GM21515 (cell line): ENCODE results near the gene EEF1AKMT1.

Experiments used
- ATAC-seq: cut with Tn5 transposase; IDR thresholded peaks from one replicate; pipeline ENCODE4 v1.9.1; 2021; ENCODE audit not compliant: unreplicated experiment

EEF1AKMT1 gene

GRCh38 chr13:20719783-20720182 lies 54.0 kb downstream of the EEF1AKMT1 start:
- ATAC-seq: no peak

GRCh38 chr13:20718958-20719566 lies 54.7 kb downstream of the EEF1AKMT1 start:
- ATAC-seq: no peak

GRCh38 chr13:20717581-20718542 lies 55.9 kb downstream of the EEF1AKMT1 start:
- no peak for ATAC-seq

DNA sequence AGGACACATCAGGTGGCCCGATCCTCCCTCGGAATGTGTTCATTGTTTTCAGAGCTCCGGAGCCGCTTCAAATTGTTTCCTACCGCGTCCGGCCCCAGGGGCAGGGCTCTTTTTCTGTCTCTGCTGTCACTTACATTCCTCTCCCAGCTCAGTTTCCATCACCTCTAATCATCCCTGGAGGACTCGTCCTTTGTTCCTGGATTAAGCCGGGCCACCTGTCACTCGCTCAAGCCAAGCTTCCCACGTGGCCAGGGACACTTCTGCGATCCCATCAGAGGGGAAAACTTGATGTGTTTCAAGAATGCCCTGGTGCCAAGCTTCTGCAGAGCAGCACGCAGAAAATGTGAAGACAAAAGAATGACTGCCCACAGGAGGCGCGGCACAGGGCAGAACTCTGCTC lies 56.8 kb downstream of the EEF1AKMT1 start:
- no peak for ATAC-seq

GRCh38 chr13:20715330-20715712 lies 58.4 kb downstream of the EEF1AKMT1 start:
- ATAC-seq: no peak

GRCh38 chr13:20714563-20715329 lies 59.0 kb downstream of the EEF1AKMT1 start:
- no peak for ATAC-seq

DNA sequence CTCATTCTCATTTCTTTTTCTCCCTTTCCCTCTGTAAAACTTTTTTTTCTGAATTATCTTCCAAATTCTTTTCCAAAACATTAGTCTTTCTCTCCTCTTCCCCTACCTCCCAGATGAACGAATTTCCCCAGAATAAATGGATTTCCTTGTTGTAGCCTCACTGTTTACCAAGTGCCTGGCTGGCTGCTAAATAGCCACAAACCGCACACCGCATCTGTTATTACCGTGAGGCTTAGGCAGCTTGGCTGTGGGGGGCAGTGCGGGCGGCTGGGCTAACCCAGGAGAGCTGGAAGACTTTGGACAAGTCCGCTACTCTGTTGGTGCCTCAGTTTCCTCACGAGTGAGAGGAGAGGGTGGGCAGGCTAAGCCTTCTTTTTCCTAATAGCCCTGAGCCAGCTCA lies 59.6 kb downstream of the EEF1AKMT1 start:
- no peak for ATAC-seq

DNA sequence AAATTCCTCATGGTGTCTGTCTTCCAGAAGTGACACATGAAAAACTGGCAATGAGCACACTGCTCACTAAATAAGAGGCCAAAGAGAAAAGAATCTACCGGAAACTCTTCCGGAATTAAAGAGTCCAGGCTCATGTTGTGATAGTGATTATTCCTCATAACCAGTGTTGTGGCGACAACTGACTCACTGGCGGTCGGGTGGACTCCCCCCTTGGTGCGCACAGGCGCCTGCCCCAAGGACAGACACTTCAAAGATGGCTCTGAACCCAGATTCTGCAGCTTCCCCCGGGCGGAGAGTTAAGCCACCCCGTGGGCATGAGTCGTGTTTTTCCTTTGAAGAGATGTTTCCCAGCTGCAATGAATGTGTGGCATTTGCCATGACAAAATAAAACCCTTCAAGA lies 60.0 kb downstream of the EEF1AKMT1 start:
- no peak for ATAC-seq

GRCh38 chr13:20713014-20713376 lies 60.8 kb downstream of the EEF1AKMT1 start:
- no peak for ATAC-seq

DNA sequence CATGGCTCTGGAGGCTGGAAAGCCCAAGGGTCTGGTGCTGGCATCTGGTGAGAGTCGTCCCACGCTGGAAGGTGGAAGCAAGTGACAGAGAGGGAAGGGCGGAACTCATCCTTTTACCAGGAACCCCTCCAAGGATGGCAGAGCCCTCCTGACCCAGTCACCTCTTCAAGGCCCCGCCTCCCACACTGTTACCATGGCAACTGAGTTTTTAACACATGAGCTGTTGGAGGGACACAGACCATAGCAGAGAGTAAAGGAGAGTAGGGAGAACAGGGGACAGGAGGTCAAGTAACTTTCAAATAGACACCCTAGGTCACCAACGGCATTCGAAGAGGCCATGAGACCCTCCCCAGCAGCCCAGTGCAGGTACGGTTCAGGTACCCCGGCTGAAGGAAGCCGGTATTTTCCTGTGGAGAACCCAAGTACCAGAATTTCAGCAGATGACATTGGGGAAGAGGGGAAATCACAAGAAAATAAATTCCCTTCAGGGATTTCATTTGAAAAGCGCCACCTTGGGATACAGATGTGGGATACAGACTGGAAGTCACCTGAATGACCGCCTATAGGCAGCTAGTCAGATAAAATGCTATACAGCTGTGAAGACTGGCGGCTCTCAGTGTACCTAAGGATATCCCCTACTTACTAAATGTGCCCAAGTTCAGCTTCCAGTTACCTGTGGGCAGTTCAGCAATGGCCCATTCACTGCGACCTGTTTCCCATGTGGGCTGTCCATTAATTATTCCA lies 62.3 kb downstream of the EEF1AKMT1 start:
- no peak for ATAC-seq

DNA sequence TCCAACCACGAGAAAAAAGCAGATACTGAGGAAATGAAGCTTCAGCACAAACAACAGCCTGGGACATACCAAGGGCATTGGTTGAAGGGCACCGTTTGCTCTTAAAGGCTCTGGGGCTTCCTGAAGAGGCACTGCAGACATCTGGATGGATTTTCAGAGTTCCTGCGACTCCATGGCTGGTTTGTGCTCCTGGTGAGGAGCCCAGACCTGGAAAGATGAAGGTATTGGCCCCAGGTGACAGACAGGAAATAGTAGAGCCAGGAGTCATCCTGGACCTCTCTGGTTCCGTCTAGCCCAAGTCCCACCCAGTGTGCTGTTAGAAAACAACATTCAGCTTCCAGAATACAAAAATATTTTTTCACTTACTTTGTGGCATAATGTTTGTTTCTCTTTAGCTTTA lies 64.0 kb downstream of the EEF1AKMT1 start:
- ATAC-seq: no peak

- ATAC-seq: no peak
Measured at GRCh38 chr13:20709369-20709768, 64.4 kb downstream of the EEF1AKMT1 start.

- no peak for ATAC-seq
Measured at GRCh38 chr13:20708216-20708615, 65.5 kb downstream of the EEF1AKMT1 start.

DNA sequence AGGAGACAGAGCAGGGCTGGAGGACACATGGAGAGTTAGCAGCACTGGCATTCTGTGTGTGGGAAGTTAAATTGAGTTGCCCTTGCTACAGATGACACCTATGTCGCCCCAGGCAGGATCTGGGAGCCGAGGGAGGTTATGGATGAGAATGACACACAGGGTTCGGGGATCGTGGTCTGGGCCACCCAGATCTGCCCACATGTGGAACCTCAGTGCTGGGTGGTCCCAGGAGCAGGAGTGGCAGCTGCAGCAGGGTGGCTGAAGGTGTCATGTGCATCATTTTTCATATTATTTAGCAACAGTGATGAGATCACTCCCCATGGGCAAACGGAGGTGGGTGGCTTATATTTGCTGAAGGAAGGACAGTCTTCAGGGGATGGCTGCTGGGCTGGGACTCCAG lies 67.1 kb downstream of the EEF1AKMT1 start:
- ATAC-seq: no peak

DNA sequence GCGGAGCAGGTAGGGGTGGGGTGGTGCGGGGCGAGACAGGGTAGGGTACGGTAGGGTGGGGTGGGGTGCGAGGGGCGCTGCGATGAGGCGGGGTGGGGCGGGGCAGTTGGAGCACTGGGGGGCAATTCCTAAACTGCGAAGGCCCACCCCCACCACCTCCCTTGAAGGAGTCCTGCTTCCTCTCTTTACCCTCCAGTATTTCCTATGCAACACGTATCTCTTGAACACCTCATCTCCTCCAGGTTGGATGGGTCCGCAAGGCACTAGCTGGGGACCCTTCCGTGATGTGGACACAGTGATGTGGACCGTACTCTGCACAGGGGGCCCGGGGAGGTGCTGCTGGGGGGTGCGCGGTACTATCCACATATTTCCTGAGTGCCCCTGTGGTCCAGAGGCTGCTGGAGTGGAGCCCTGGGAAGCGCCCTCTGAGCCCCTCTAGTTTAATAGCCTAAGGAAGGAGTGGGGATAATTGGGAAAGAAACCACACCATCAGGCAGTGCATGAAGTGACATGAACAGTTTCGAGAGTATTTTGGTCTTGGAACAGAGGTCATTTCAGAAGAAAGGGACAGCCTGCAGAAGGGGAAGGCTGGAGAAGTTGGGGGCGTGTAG lies 69.2 kb downstream of the EEF1AKMT1 start:
- no peak for ATAC-seq

DNA sequence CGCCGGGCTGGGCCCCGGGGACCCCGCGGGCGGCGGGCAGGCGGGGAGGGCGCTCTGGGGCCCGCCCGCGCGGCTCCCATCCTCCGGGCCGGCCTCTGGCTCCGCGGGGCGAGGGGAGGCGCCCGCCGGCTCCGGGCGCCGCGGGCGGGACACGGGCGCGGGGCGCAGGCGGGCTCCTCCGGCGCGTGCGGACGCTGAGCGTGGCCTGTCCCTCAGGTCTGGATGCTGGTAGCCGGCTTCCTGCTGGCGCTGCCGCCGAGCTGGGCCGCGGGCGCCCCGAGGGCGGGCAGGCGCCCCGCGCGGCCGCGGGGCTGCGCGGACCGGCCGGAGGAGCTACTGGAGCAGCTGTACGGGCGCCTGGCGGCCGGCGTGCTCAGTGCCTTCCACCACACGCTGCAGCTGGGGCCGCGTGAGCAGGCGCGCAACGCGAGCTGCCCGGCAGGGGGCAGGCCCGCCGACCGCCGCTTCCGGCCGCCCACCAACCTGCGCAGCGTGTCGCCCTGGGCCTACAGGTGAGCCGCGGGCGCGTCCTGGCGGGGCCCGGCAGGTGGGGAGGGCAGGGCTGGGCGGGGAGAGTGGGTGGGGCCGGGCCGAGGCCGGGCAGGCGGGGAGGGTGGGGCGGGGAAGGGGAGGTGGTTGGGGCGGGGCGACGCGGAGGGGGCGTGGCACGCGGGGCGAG lies 69.8 kb downstream of the EEF1AKMT1 start:
- peak; percentile 88 for ATAC-seq

DNA sequence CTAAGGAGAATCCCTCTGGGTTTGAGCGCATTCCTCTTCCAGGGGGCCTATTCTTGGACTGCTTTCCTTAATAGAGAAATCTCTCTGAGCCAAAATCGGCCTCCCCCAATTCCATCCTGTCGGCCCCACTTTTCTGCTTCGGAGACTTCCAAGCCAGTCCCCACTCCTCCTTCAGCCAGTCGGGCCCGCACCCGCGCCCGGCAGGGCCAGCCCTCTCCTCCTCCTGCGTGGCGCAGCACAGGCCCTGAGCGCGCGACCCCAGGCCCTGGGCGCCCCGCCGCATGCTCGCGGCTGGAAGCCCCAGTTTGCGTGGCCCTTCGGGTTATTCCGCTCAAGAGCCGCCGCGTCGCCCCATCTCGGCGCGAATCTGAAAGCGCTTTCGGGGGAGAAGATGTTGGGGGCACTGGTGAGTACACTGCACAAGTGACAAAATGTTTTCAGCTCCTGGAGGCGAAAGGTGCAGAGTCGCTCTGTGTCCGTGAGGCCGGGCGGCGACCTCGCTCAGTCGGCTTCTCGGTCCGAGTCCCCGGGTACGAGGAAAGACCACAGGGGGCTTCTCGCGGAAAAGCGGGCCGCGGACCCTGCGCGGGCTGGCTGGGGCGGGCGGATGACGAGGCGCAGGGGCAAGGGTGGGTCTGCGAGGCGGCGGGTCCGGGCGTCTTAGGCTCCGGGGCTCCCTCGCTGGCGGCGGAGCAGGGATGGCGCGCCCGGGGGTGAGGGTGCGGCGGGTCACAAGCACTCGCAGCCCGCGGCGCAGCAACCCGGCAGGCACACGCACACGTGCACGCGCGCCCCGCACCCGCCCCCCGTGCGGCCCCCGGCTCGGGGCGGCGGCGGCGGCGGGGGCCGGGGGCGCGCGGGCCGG lies 70.6 kb downstream of the EEF1AKMT1 start, which contains the start of gene IL17D:
TSS of gene IL17D (plus strand) at position 785 of the 865 bp plus-strand sequence. CDS start 303 bp downstream, outside the sequence.
- ATAC-seq: peak; percentile 24

DNA sequence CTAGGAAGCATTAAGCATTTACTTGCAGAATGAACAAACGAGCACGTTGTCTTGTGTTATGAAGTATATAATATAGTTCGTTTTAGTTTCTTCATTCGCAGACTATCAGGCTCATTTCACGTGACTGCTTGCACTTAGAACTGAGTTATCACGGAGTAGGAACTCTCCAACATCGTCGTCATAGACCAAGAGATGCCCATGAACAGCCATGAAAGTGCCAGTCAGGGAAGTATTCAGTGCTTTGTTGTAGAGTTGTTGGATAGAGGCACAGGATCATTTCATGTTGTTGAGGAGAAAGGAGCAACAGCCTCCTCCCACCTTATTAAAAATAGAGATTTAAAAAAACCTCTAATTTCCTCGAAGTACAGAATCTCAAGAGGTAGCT lies 71.2 kb downstream of the EEF1AKMT1 start:
- ATAC-seq: no peak

DNA sequence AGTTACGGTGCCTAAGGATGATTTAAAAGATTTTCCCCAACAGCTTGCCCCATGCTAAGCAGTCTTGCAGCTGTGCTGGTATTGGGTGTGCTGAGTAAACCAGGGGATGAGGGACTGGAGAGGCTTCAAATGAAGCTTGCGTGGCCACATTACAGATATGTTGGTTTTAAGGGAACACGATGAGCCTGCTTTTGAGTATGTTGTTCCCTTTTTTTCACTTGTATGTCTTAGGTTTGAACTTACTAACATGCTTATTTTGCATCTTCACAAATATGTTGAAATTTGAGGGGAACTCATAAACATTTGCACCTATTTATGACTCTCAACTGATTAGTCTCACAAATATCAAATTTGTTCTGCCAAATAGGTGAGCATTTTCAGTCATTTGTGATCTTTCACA lies 72.3 kb downstream of the EEF1AKMT1 start:
- no peak for ATAC-seq
